GM18508 (cell line): ENCODE results near the gene IFT27.
"Not testable (repeated sequence)": the region's sequence is repeated elsewhere in the genome, so short reads cannot be mapped to it uniquely, and the experiment has no call there.

Experiments
- ATAC-seq: cut with Tn5 transposase; IDR thresholded peaks from one replicate; pipeline ENCODE4 v1.9.1; 2021; ENCODE audit warnings: moderate number of reproducible peaks; ENCODE audit not compliant: insufficient read depth, unreplicated experiment

Gene IFT27

DNA sequence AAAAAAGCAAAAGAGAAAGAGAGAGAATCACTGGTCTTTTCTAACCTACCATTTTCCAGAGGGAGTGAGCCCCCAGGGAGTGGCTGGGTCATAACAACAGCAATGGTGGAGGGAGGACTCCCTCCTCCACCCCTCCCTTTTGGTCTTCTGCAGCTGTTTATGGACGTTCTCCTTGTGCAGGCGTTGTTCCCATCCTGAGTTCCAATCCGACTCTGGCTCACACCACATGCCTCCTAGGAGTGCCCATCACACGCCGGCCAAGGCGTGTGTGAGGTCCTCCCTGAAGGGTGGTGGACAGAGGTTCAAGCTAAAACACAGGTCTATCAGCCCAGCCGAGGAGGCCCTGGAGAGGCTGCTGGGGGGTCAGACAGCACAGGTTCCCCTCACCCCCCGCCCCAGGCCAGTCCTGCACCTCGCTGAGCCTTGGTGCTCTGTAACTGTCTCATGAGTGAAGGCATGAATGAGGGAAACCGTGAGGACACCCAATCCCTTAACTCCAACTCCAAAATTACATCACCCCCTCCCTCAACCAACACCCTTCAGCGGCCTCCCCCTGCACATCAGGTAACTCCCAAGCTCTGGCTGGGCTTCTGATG, 29.4 kb downstream of the IFT27 start:
- no peak for ATAC-seq

DNA sequence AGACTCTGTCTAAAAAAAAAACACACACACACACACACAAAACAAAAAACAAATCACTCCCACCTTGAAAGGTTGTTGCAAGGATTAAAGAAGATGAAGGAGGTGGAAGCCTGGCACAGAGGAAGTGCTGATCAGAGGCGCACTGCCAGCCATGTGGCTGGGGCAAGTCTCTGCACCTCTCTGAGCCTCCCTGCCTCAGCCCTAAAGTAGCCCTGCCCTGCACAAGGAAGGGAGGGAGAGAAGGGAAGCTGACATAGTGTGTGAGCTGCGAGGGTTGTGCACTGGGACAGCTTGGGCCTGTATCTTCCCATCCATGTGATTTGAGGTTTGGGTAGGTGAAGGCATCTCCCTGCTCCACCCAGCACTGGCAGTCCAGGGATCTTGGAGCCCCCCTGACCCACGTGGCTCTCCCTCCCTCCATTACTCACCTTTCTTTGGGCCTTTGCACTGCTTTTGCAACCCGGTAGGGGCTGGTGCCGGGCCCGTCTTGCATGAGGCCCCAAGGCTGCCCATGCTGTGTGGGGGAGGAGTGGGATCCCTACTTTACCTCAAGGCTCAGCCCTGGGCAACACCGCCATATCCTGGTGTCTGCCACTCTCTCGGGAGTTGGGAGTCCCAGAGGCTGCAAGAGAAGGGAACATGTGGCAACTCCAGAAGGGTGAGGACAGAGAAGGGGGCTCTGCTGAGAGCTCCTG, 30.5 kb downstream of the IFT27 start:
- ATAC-seq: no peak

DNA sequence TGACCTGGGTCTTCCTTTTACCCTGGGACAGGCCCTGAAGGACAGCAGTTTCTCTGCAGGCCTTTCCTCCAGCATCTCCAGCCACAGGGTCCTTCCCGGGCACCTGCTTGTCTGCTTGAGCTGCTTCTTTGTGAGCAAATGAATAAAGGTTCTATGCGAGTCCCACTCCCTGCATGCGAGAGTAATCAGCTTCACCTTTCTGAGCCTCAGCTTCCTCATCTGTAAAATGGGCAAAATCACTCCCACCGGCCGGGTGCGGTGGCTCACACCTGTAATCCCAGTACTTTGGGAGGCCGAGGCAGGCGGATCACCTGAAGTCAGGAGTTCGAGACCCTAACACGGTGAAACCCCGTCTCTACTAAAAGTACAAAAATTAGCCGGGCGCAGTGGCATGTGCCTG, 31.1 kb downstream of the IFT27 start:
- ATAC-seq: no peak

DNA sequence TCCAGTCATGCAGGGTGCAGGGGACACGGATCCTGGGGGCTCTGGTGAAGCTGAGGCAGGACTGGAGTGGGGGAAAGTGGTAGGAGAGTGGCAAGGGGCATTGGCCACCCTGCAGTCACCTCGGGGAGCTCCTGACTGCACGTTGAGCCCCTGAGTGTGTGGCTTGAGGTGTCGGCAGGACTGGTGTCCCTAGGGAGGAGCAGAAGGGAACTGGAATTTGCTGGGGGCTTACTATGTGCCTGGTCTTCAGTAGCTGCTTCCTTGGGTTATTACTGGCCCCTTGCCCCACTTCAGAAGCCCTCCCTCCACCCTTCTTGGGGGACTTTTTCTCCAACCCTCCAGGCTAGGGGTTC, 31.5 kb downstream of the IFT27 start:
- no peak for ATAC-seq

DNA sequence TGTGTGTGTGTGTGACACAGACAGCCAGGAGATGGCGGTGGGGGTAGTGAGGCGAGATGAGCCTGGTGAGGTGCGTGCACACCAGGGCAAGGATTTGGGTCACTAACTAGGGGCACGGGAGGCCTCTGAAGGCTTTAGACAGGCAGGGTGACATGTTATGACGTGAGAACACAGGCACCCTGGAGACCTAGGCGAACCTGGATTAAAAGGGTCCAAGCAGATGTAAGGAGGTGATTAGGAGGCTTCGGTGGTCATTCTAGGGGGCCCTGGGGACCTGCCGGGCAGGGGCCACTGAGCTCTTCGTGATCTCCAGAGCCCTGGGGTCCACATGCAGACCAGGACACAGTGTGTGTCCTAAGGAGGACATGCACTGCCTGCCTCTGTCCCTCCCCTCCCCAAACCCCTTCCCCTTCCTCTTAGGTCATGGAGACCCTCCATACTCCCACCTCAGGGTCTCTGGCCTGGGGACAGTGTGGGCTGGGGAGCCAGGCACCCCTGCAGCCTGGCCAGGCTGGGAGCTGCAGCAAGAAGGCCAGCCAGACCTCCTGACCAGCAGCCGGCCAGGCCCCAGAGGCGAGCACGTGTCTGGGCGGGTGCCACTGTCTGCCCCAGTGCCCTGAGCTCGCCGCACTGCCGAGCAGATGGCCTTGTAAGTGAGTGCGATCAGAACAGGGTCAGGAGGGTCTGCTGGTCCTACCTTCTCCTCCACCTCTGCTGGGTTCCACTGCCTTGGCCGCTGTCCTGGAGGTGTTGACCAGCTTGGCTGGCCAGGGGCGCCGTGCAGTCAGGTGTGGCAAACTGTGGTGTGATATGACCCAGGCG, 32.1 kb downstream of the IFT27 start:
- ATAC-seq: no peak

GRCh38 chr22:36743011-36743410, 32.9 kb downstream of the IFT27 start:
- no peak for ATAC-seq

- ATAC-seq: no peak
These were observed 34.0 kb downstream of the IFT27 start for GRCh38 chr22:36741968-36742367.

GRCh38 chr22:36741204-36741793, 34.6 kb downstream of the IFT27 start:
- ATAC-seq: no peak

DNA sequence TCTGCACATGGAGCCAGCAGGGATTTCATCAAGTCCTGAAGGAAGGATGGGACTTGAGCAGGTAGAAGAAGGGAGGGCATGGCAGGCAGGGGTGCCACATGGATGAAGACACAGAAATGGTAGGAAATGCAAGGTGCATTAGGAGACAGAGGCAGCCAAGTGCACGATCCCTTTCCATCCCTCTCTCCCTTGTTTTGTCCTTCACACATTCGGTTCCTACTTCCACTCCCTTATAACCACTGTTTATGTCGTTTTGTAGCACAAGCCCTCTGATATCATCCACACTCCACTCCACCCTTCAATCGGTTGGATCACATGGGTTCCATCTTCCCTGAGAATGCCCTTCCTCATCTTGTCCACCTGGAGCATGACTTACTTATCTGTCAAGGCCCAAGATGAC, 35.2 kb downstream of the IFT27 start:
- no peak for ATAC-seq

DNA sequence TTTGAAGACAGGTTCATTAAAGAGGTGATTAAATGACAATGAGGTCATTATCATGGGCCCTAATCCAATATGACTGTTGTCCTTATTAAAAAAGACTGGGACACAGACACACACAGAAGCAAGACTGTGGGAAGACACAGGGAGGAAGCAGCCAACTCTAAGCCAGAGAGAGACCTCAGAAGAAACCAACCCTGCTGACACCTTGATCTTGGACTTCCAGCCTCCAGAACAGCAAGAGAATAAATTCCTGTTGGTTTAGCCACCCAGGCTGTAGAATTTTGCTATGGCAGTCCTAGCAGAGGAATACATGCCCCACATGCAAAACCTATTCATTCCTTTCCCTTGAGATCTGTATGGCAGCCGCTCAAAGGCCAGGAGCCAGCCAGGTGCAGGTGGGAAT, 36.7 kb downstream of the IFT27 start:
- no peak for ATAC-seq

GRCh38 chr22:36738416-36739020, 37.4 kb downstream of the IFT27 start:
- ATAC-seq: no peak

DNA sequence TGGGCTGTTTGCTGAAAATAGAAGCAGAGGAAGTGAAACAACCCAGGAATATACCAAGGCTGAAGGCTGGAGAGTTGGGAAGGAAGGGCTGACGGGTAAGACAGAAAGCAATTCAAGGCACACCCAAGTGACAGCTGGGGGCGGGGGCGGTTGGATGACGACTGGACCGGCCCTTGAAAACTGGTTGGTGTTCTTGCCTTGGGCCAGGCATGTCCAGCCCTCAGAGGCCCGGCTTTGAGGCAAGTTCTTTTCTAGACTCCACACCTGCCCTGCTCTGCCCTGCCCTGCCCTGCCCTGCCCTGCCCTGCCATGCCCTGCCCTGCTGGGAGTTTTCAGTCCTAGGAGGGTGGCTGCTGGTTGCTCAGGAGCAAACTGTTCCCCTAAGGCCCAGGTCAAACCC, 38.1 kb downstream of the IFT27 start:
- no peak for ATAC-seq

DNA sequence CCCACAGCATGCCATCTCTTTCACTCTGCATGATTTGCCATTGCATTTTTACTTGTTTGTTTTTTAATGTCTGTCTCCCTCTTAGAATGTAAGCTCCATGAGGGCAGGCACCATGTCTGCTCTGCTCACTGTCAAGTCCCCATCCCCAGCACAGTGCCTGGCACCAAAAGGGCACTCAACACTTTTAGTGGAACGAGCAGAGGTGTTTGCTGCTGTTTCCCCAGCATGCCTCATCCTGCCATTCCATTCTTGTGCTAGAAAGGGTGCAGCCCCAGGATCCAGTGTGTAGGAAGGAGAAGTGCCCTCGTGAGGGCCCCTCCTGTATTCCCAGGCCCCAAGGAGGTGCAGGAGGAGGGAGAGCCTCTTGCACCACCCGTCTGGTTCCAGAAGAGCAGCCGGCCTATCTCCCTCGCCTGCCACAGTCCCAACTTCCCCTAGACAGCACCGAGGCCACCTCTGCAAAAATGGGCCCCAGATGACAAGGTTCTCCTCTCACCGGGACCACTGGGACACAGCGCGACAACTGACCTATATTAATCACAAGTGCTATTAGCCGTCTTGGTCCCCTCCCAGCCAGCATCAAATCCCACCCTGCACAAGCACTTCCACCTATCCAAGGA, 39.1 kb downstream of the IFT27 start:
- no peak for ATAC-seq

DNA sequence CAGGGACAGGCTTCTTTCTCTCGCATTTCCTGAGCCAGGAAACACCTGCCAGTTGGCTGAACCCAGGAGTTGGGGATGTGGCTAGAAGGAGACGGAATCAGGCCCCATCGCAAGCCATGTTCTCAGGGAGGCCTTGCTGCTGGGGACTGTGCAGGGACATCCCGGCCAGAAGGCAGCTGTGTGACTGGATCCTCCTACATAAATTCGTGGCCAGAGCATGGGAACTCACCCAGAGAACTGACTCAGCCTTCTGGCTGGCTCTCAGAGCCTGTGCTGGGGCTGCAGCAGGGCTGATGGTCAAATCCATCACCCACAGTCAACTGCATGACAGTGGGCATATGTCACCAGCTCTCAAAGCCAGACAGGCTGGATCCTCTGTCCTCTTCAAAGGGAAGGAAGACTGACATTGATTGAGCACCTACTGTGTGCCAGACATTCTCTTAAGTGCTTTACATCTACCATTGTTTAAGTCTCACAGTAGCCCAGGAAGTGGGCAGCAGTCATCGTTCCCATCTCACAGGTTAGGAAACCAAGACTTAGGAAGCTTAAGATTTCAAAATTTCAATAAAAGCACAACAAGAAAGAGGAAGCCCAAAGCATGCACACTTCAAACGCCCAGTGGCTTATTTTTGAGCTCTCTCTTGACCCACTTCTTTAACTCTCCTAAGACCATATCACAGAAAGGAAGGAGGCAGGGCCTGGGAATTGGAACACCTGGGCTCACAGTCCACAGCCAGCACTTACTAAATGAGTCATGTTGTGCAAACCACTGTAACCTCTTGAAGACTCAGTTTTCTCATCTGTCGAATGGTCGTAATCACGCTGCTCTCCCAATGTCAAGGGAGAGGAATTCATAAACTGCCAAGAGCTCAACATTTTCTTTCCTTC, 41.5 kb downstream of the IFT27 start:
- ATAC-seq: no peak

DNA sequence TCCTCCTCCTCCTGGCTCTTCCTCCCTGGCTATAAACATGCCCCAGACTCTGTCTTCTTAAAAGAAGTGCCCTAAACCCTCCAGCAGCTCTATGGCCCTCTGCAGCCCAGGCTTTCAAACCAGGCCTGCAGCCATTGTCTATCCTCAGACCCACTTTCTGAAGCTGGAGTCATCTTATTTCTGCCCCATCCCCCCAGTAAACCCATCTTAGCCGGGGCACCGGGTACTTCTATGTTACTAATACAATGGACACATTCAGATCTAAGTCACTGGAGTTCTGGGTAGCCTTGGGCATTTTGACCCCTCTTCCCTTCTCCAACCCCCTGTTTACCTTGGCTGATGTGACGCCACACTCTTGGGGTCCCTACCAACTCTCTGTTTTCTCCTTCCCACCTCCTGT, 42.6 kb downstream of the IFT27 start:
- no peak for ATAC-seq

- ATAC-seq: no peak
These were observed 43.3 kb downstream of the IFT27 start for GRCh38 chr22:36732609-36733008.

DNA sequence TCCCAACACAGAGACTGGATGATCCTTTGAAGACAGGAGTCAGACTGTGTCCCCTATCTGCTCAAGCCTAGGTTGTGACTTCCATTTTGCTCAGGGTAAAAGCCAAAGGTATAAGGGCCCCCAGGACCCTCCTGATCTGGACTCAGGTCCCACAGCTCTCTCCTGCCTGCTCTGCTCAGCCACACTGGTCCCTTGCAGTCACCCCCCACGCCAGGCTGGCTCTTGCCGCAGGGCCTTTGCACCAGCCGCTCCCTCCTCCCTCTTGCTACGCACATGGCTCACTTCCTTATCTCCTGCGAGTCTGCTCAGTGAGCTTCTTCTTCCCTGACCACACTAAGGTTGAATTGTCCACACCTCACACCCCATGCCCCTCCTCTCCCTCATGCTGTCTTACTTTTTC, 44.0 kb downstream of the IFT27 start:
- ATAC-seq: no peak

GRCh38 chr22:36731321-36731720, 44.6 kb downstream of the IFT27 start:
- ATAC-seq: not testable (repeated sequence)

GRCh38 chr22:36730176-36730858, 45.6 kb downstream of the IFT27 start:
- ATAC-seq: no peak
